GM10248 (cell line): ENCODE measurements around the gene PHETA2.

Source experiments
- CTCF ChIA-PET: fragments of 300-600 bp; sonication (Branson Sonifier 250); formaldehyde crosslinking; extraction: SDS; loops from one replicate; lab custom pipeline; 2021; ENCODE audit warnings: antibody characterized with exemption; lab: Yijun Ruan, JAX
- POLR2A ChIA-PET: fragments of 350-650 bp; sonication (Branson Sonifier 250); formaldehyde crosslinking; extraction: SDS; loops from one replicate; lab custom pipeline; 2020; ENCODE audit warnings: antibody characterized with exemption; lab: Yijun Ruan, JAX
- DNase-seq: peaks from one replicate; pipeline ENCODE4 v3.0.0; 2012; ENCODE audit errors: extremely low spot score
- TF ChIP-seq, protein P1 (sequence below): IDR thresholded peaks from 2 replicates; pipeline ENCODE4 v1.5.1; 2012; ENCODE audit warnings: mild to moderate bottlenecking, low read depth; ENCODE audit errors: extremely low read depth, missing control alignments, control extremely low read depth

The PHETA2 gene

DNA sequence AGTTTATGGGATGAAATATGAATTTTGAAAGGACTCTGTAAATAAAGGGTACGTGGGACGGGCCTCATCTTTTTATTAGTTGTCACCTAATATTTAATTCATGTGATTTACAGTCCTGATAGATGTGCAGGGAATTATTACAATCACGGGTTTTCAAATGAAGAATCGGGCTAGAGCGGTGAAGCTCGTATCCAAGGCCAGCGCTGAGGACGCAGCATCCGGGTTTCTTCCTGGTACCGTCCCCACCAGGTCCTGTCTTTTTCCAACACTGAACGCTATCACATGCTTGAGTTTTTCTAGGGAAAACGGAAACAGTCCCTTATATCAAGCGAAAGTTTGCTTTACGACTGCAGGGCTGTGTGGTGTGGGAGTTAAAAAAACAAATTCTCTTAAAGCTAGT lies 6.2 kb downstream of the PHETA2 start:
- TF ChIP-seq, protein P1, sequence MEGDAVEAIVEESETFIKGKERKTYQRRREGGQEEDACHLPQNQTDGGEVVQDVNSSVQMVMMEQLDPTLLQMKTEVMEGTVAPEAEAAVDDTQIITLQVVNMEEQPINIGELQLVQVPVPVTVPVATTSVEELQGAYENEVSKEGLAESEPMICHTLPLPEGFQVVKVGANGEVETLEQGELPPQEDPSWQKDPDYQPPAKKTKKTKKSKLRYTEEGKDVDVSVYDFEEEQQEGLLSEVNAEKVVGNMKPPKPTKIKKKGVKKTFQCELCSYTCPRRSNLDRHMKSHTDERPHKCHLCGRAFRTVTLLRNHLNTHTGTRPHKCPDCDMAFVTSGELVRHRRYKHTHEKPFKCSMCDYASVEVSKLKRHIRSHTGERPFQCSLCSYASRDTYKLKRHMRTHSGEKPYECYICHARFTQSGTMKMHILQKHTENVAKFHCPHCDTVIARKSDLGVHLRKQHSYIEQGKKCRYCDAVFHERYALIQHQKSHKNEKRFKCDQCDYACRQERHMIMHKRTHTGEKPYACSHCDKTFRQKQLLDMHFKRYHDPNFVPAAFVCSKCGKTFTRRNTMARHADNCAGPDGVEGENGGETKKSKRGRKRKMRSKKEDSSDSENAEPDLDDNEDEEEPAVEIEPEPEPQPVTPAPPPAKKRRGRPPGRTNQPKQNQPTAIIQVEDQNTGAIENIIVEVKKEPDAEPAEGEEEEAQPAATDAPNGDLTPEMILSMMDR, result no peak
- ChIA-PET CTCF (interaction anchor here (1.1 to 2.4 kb wide), 5 partner anchors 9 to 155 kb away, joined by 3 to 14 read pairs (median 7); no protein-coding TSS in a partner anchor), POLR2A (interaction anchor here (0.6 to 2.0 kb wide), 3 partner anchors 9 to 366 kb away, joined by 4 to 7 read pairs (median 7); partner anchors contain the start of genes NAGA and NDUFA6)
- DNase-seq, result peak; percentile 20

DNA sequence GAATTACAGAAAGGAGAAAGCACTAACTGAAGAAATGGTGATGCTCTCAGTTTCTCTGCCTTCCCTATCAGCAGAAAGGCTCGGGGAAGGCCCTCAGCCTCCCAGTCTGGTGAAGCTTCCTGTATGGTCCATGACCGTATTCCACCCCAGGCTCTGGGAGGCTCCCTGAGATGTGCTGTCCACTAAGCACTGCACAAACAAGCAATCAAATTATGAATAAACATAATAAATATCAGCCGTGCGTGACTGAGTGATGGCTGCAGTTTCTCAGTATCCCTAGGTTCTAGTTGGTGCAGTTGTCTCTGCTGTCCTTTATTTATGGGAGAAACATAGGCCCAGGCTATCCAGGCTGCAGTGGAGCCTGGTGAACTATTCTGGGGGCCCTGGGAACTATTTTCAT lies 9.1 kb downstream of the PHETA2 start:
- TF ChIP-seq, protein P1, result no peak
- no peak for DNase-seq
- POLR2A ChIA-PET, result no interaction called here
- CTCF ChIA-PET, result no interaction called here

DNA sequence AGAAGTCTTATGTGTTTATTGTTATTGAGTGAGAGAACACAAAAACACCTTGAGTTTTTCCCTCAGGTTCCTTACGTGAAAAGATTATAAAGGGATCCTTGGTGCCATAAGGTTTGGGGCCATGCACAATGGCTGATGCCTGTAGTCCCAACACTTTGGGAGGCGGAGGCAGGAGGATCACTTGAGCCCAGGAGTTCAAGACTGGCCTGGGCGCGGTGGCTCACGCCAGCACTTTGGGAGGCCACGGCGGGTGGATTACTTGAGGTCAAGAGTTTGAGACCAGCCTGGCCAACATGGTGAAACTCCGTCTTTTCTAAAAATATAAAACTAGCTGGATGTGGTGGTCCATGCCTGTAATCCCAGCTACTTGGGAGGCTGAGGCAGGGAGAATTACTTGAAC lies 10.8 kb downstream of the PHETA2 start:
- ChIA-PET POLR2A (no interaction called here), CTCF (no interaction called here)
- no peak for DNase-seq
- TF ChIP-seq, protein P1, result no peak

DNA sequence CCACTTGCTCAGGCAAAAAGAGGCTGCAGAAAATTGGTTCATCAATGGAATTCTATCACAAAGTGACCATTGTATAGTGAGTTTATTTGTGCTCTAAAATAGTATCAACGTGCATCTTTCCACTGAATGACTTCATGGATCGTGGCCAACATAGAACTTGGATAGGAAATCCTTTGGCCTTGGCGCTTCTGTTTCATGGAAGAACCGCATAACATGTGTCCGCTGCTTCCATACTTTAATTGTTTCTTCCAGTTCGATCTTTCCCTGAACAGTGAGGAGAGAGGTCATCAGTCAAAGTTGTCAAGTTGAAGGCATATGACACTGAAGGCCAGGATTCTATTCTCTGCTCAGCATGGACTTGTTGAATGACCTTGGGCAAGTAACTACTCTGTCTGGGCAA lies 12.0 kb downstream of the PHETA2 start:
- TF ChIP-seq, protein P1, result no peak
- ChIA-PET POLR2A (no interaction called here), CTCF (no interaction called here)
- DNase-seq, result no peak

DNA sequence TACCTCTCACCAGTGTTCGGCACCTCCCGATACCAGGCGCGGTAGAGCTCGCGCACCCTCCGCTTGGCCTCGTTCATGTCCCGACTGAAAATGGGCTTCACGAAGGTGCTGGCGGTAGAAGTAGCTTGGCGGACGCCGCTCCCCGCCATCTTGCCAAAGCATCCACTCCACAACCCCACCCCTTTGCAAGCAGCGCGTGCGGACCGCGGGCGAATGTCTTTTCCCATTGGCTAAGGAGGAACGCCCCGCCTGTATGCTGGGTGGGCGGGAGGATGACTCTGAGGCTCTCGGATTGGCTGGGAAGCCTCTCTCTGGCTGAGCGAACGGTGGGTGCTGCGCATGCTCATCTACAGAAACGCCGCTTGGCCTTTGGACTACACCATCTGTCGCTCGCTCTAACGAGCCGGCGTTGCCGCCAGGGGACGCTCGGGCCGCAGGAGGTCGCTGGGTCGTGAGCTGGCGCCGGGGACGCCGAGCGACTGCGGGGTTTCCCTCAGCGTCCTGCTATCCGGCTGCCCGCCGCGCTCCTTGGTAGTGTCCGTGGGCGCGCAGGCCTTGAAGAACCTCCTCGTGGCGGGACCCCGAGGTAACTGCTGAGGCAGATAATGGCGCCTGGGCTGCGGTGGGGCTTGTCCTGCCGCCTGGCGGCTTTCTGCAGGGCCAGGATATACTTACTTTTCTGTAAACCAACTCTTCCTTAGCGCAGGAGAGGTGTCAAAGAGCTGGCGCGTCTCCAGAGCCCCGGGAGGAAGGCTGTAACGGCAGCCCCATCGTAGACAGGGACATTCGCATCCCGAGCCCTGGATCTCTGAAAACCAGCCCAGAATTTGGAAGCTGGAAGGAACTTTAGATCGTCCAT lies 16.8 kb downstream of the PHETA2 start, which contains the start of gene NDUFA6:
Gene NDUFA6 (minus strand): TSS at position 177 of the 859 bp plus-strand sequence. CDS start 28 bp downstream, at position 149.
- ChIA-PET POLR2A (interaction anchor here (0.6 to 1.8 kb wide), 3 partner anchors 11 to 150 kb away, joined by 3 to 7 read pairs (median 3); partner anchors contain the start of genes CENPM and SMDT1), CTCF (interaction anchor here (0.8 to 4.3 kb wide), 50 partner anchors 9 to 383 kb away, joined by 3 to 26 read pairs (median 4); partner anchors contain the start of genes CENPM and SMDT1)
- TF ChIP-seq, protein P1, result peak; percentile 87
- DNase-seq, result peak; percentile 99

DNA sequence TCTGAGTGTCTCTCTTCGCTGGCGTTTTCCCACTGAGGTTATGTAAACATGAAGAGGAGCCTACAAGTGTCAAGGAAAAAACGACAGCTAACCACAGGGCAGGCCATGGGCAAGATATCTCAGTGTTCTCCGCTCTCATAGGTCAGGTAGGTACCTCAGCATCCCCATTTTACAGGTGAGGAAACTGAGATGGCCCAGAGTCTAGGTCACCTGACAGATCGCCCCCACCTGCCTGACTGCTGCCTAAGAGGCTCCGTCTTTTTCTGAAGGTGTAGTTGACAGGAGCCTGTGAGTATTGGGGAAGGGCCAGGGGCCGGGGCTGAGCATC lies 17.4 kb downstream of the PHETA2 start:
- TF ChIP-seq, protein P1, result no peak
- POLR2A ChIA-PET, result interaction anchor here (1.8 kb wide), 1 partner anchor 11 kb away, joined by 7 read pairs; the partner anchor contains the start of gene SMDT1
- peak; percentile 15 for DNase-seq
- CTCF ChIA-PET, result interaction anchor here (0.8 to 4.3 kb wide), 45 partner anchors 9 to 382 kb away, joined by 3 to 26 read pairs (median 5); partner anchors contain the start of gene CENPM
